ENCODE data around the gene C5AR2.
"Not testable (repeated sequence)": the region's sequence is repeated elsewhere in the genome, so short reads cannot be mapped to it uniquely, and the experiment has no call there.

The C5AR2 gene

GRCh38 chr19:47331931-47332547 lies at the start of gene C5AR2:
Gene C5AR2, plus strand, starts transcription at chr19:47332175. Its CDS starts 8,625 bp downstream, at chr19:47340800.
- DNase-seq (ENCODE audit: low read depth in 3 of 3), result no peak

GRCh38 chr19:47283405-47284059 lies 48.4 kb upstream of the C5AR2 start:
- DNase-seq (ENCODE audit: low read depth in 3 of 3), result no peak

- peak in 1 of 3 experiments; percentile 29 for DNase-seq (ENCODE audit: low read depth in 3 of 3)
Observed at GRCh38 chr19:47284324-47284899, 47.6 kb upstream of the C5AR2 start.

- peak; percentile 32 to 72 (median 48) for DNase-seq (ENCODE audit: low read depth in 3 of 3)
Observed at GRCh38 chr19:47296036-47296435, 35.9 kb upstream of the C5AR2 start.

- DNase-seq (ENCODE audit: low read depth in 3 of 3), result not testable (repeated sequence)
Observed at GRCh38 chr19:47300867-47301266, 31.1 kb upstream of the C5AR2 start.

GRCh38 chr19:47302249-47302648 lies 29.7 kb upstream of the C5AR2 start:
- no peak for DNase-seq (ENCODE audit: low read depth in 3 of 3)

- no peak for DNase-seq (ENCODE audit: low read depth in 3 of 3)
Observed at GRCh38 chr19:47303966-47304365, 28.0 kb upstream of the C5AR2 start.

GRCh38 chr19:47305309-47305751 lies 26.6 kb upstream of the C5AR2 start:
- DNase-seq (ENCODE audit: low read depth in 3 of 3), result peak; percentile 18 to 45 (median 31)

GRCh38 chr19:47306303-47306702 lies 25.7 kb upstream of the C5AR2 start:
- no peak for DNase-seq (ENCODE audit: low read depth in 3 of 3)

- DNase-seq (ENCODE audit: low read depth in 3 of 3), result no peak
Observed at GRCh38 chr19:47309038-47309437, 22.9 kb upstream of the C5AR2 start.

GRCh38 chr19:47309608-47310007 lies 22.4 kb upstream of the C5AR2 start, which contains the start of gene C5AR1:
Gene C5AR1, plus strand, starts transcription at chr19:47309861. Its CDS starts 35 bp downstream, at chr19:47309896.
- DNase-seq (ENCODE audit: low read depth in 3 of 3), result no peak

- no peak for DNase-seq (ENCODE audit: low read depth in 3 of 3)
Observed at GRCh38 chr19:47310323-47310722, 21.7 kb upstream of the C5AR2 start.

GRCh38 chr19:47310819-47311218 lies 21.2 kb upstream of the C5AR2 start:
- DNase-seq (ENCODE audit: low read depth in 3 of 3), result no peak

- DNase-seq (ENCODE audit: low read depth in 3 of 3), result no peak
Observed at GRCh38 chr19:47312366-47313006, 19.5 kb upstream of the C5AR2 start.

- no peak for DNase-seq (ENCODE audit: low read depth in 3 of 3)
Observed at GRCh38 chr19:47313754-47314295, 18.1 kb upstream of the C5AR2 start.

GRCh38 chr19:47315125-47315821 lies 16.7 kb upstream of the C5AR2 start:
- peak in 1 of 3 experiments; percentile 7 for DNase-seq (ENCODE audit: low read depth in 3 of 3)

GRCh38 chr19:47316513-47316912 lies 15.5 kb upstream of the C5AR2 start:
- DNase-seq (ENCODE audit: low read depth in 3 of 3), result no peak

- DNase-seq (ENCODE audit: low read depth in 3 of 3), result no peak
Observed at GRCh38 chr19:47319923-47320871, 11.8 kb upstream of the C5AR2 start.

- DNase-seq (ENCODE audit: low read depth in 3 of 3), result no peak
Observed at GRCh38 chr19:47321630-47322029, 10.3 kb upstream of the C5AR2 start.

- DNase-seq (ENCODE audit: low read depth in 3 of 3), result no peak
Observed at GRCh38 chr19:47322058-47322457, 9.9 kb upstream of the C5AR2 start.
